ENCODE data around the gene NTNG2.

DNA sequence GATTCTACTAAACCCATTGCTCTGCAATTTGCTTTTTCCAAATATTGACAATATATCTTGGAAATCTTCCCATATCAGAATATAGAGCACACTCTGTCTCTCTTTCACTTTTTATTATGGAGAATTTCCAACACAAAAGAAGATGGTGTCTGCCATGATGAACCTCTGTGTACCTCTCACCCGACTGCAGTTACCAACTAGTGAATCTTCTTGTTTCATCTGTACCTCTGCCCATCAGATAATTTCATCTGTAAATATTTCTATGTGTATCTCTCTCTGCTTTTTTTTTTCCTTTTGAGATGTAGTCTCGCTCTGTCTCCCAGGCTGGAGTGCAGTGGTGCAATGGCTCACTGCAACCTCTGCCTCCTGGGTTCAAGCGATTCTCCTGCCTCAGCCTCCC, 62.8 kb downstream of the NTNG2 start:
- no peak for TF ChIP-seq CTCF (IDR thresholded peaks at IDR 0.05)
- no peak for TF ChIP-seq POLR2A (IDR thresholded peaks at IDR 0.05)
